GM23338 (cell line): ENCODE data around the gene ZNF22. TPM values are rescaled to one million over a fixed set of nuclear protein-coding genes. Genes with fewer than 3 reads are reported as not detected.
A peak's percentile ranks its signal among the peaks of the same experiment; 100 is the strongest.

Source experiments
- ATAC-seq: fragments of 200-7000 bp; cut with Tn5 transposase; 3 replicates; pipeline ENCODE4 v1.9.1; 2020
- DNase-seq: peaks from one replicate; pipeline ENCODE4 v3.0.0-alpha.2; 2015; ENCODE audit warnings: low spot score
- H2AFZ ChIP-seq: fragments of 200-600 bp; sonication (generic); 2 replicates; pipeline ENCODE4 v1.8.0; 2016; ENCODE audit warnings: antibody characterized with exemption, mild to moderate bottlenecking, moderate library complexity
- H3F3A ChIP-seq: fragments of 200-600 bp; sonication (generic); replicated peaks from 2 replicates; pipeline ENCODE4 v1.8.0; 2017; ENCODE audit warnings: antibody characterized with exemption, mixed run types, low read depth
- H3K27ac ChIP-seq: fragments of 200-600 bp; sonication (generic); 2 replicates; pipeline ENCODE4 v1.6.1; 2016; ENCODE audit warnings: low read depth
- H3K27me3 ChIP-seq: fragments of 200-600 bp; sonication (generic); 2 replicates; pipeline ENCODE4 v1.8.0; 2016; ENCODE audit warnings: mild to moderate bottlenecking, mixed run types, moderate library complexity; ENCODE audit not compliant: insufficient read depth
- H3K36me3 ChIP-seq: fragments of 200-600 bp; sonication (generic); 2 replicates; pipeline ENCODE4 v1.8.0; 2016; ENCODE audit warnings: mild to moderate bottlenecking; ENCODE audit not compliant: insufficient read depth
- H3K4me1 ChIP-seq: fragments of 200-600 bp; sonication (generic); 2 replicates; pipeline ENCODE4 v1.8.0; 2016; ENCODE audit warnings: mild to moderate bottlenecking, moderate library complexity; ENCODE audit not compliant: insufficient read depth
- H3K4me2 ChIP-seq: fragments of 200-600 bp; sonication (generic); 2 replicates; pipeline ENCODE4 v1.7.1; 2017; ENCODE audit warnings: mixed run types
- H3K4me3 ChIP-seq: fragments of 200-600 bp; sonication (generic); 2 replicates; pipeline ENCODE4 v1.6.1; 2016; ENCODE audit warnings: mixed run types
- H3K79me2 ChIP-seq: fragments of 200-600 bp; sonication (generic); replicated peaks from 2 replicates; pipeline ENCODE4 v1.8.0; 2017; ENCODE audit warnings: mild to moderate bottlenecking; ENCODE audit not compliant: insufficient read depth
- H3K9me2 ChIP-seq: fragments of 200-600 bp; sonication (generic); 2 replicates; pipeline ENCODE4 v1.8.0; 2017; ENCODE audit not compliant: insufficient read depth
- H4K20me1 ChIP-seq: fragments of 200-600 bp; sonication (generic); replicated peaks from 2 replicates; pipeline ENCODE4 v1.8.0; 2017; ENCODE audit warnings: mild to moderate bottlenecking; ENCODE audit not compliant: insufficient read depth
- H3K27ac Mint-ChIP-seq: 2 replicates; pipeline ENCODE4 v1.8.0; 2020; ENCODE audit warnings: inconsistent platforms, mild to moderate bottlenecking, moderate library complexity, mixed read lengths
- H3K27me3 Mint-ChIP-seq: 3 replicates; pipeline ENCODE4 v1.8.0; 2022; ENCODE audit warnings: low read depth, mild to moderate bottlenecking, moderate library complexity, mixed read lengths, inconsistent platforms; ENCODE audit not compliant: insufficient read depth, poor library complexity
- H3K36me3 Mint-ChIP-seq: 3 replicates; pipeline ENCODE4 v1.8.0; 2021; ENCODE audit warnings: low read depth, mild to moderate bottlenecking, inconsistent platforms, moderate library complexity, mixed read lengths
- H3K4me1 Mint-ChIP-seq: 3 replicates; pipeline ENCODE4 v1.8.0; 2020; ENCODE audit warnings: mild to moderate bottlenecking, inconsistent platforms, mixed read lengths
- H3K4me3 Mint-ChIP-seq: 3 replicates; pipeline ENCODE4 v1.8.0; 2021; ENCODE audit warnings: moderate library complexity, mild to moderate bottlenecking, inconsistent platforms, mixed read lengths
- H3K9me3 Mint-ChIP-seq: 3 replicates; pipeline ENCODE4 v1.8.0; 2020; ENCODE audit warnings: moderate library complexity, mild to moderate bottlenecking, inconsistent platforms, mixed read lengths
- EZH2 ChIP-seq: fragments of 200-600 bp; sonication (generic); IDR thresholded peaks from one replicate; pipeline ENCODE4 v1.8.0; 2017; ENCODE audit warnings: antibody characterized with exemption, mild to moderate bottlenecking, low read depth; ENCODE audit not compliant: unreplicated experiment
- EZH2phosphoT487 ChIP-seq: fragments of 200-600 bp; sonication (generic); IDR thresholded peaks from one replicate; pipeline ENCODE4 v1.8.1; 2018; ENCODE audit warnings: antibody characterized with exemption; ENCODE audit not compliant: unreplicated experiment
- JUNB ChIP-seq: IDR thresholded peaks from one replicate; pipeline ENCODE4 v1.6.1; 2016; ENCODE audit warnings: antibody characterized with exemption; ENCODE audit not compliant: unreplicated experiment
- NANOG ChIP-seq: IDR thresholded peaks from 2 replicates; pipeline ENCODE4 v1.6.1; 2016; ENCODE audit warnings: antibody characterized with exemption, borderline replicate concordance
- POLR2AphosphoS5 ChIP-seq: IDR thresholded peaks from 2 replicates; pipeline ENCODE4 v1.6.1; 2016; ENCODE audit warnings: antibody characterized with exemption, low read depth
- ZNF114 ChIP-seq: fragments of 250-450 bp; sonication (Bioruptor Pico); IDR thresholded peaks from 2 replicates; pipeline ENCODE4 v1.5.0; 2020; ENCODE audit warnings: mild to moderate bottlenecking, moderate library complexity
- ZNF331 ChIP-seq: fragments of 250-450 bp; sonication (Bioruptor Pico); IDR thresholded peaks from 2 replicates; pipeline ENCODE4 v1.5.0; 2020; ENCODE audit warnings: low read depth, mild to moderate bottlenecking, moderate library complexity
- polyA plus RNA-seq: library from polyadenylated mRNA; unstranded; fragments of >200 nt; fragmentation: Nextera tagmentation; extraction: Ambion mirVana; gene quantifications from 2 replicates; pipeline ENCODE4 v1.2.1, GENCODE V29; 2016
- total RNA-seq: library from RNA; depleted of rRNA; stranded (reverse); fragments of >200 nt; shearing (Covaris generic); gene quantifications from 2 replicates; pipeline ENCODE4 v1.2.3, GENCODE V29; 2014
- TF ChIP-seq, protein P1 (sequence below): IDR thresholded peaks from 2 replicates; pipeline ENCODE4 v1.6.1; 2016; ENCODE audit warnings: antibody characterized with exemption
- TF ChIP-seq, protein P2 (sequence below): IDR thresholded peaks from one replicate; pipeline ENCODE4 v1.6.1; 2018; ENCODE audit warnings: antibody characterized with exemption; ENCODE audit not compliant: unreplicated experiment
- TF ChIP-seq, protein P3 (sequence below): fragments of 250-450 bp; sonication (Bioruptor Pico); IDR thresholded peaks from 2 replicates; pipeline ENCODE4 v1.5.0; 2020; ENCODE audit warnings: mild to moderate bottlenecking, moderate library complexity
- TF ChIP-seq, protein P4 (sequence below), 2 experiments: fragments of 200-600 bp in 1 of 2; sonication (generic) in 1 of 2; conservative IDR thresholded peaks; 2 replicates each; pipeline versions ENCODE4 v1.5.1 to v1.6.1; 2016 to 2017; ENCODE audit warnings: antibody characterized with exemption in 2 of 2, low read depth in 2 of 2, mild to moderate bottlenecking in 2 of 2, moderate library complexity in 1 of 2

Gene ZNF22
- total and polyA plus RNA-seq, 2 experiments from 2014 or later: 40.5 to 81.8 TPM

DNA sequence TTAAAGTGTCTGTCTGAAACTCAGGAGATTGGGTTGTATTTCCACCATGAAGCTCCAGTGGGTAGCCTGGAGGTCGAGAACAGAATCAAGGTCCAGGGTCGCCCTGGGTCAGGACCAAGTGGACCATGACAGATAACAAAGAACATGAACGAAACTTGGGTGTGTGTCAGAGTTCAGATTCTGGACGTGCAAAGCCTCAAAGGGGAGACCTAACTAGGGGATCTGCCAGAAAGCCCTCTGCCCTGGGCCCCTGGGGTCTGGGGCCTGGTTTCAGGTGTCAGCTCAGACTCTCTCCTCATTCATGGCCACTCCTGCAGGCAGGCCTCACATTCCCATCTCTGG, 39.5 kb upstream of the ZNF22 start:
- Histone ChIP-seq H3K27me3 (peaks cover 9% of the 10 kb centered on the region), H4K20me1 (no peaks in the 10 kb centered on the region), H3K4me1 (peaks cover 66% of the 10 kb centered on the region), H3K36me3 (no peaks in the 10 kb centered on the region), H3K9me2 (peaks cover 6% of the 10 kb centered on the region; the same call in 1 of the 2 replicates), H3K4me2 (peak overlapping the region; percentile 93), H3K27ac (no peak overlapping the region), H3K79me2 (no peaks in the 10 kb centered on the region), H2AFZ (no peak overlapping the region), H3K4me3 (peak overlapping the region; percentile 76; the same call in 1 of the 2 replicates), H3F3A (peaks cover 6% of the 10 kb centered on the region; the same call in 1 of the 2 replicates)
- ATAC-seq (no peak), DNase-seq (no peak)
- Mint-ChIP-seq H3K27me3 (peaks cover 27% of the 10 kb centered on the region), H3K4me3 (peak overlapping the region; percentile 14; the same call in 1 of the 3 replicates), H3K9me3 (no peaks in the 10 kb centered on the region; the same call in 1 of the 3 replicates), H3K4me1 (peaks cover 74% of the 10 kb centered on the region), H3K27ac (no peak overlapping the region), H3K36me3 (peaks cover 9% of the 10 kb centered on the region; the same call in 2 of the 3 replicates)
- TF ChIP-seq ZNF114 (CRISPR knock-in tag) (no peak), NANOG (no peak), JUNB (no peak), ZNF331 (no peak), EZH2 (no peak), EZH2phosphoT487 (no peak), POLR2AphosphoS5 (no peak)
- TF ChIP-seq, protein P1, sequence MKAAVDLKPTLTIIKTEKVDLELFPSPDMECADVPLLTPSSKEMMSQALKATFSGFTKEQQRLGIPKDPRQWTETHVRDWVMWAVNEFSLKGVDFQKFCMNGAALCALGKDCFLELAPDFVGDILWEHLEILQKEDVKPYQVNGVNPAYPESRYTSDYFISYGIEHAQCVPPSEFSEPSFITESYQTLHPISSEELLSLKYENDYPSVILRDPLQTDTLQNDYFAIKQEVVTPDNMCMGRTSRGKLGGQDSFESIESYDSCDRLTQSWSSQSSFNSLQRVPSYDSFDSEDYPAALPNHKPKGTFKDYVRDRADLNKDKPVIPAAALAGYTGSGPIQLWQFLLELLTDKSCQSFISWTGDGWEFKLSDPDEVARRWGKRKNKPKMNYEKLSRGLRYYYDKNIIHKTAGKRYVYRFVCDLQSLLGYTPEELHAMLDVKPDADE: no peak
- TF ChIP-seq, protein P2, sequence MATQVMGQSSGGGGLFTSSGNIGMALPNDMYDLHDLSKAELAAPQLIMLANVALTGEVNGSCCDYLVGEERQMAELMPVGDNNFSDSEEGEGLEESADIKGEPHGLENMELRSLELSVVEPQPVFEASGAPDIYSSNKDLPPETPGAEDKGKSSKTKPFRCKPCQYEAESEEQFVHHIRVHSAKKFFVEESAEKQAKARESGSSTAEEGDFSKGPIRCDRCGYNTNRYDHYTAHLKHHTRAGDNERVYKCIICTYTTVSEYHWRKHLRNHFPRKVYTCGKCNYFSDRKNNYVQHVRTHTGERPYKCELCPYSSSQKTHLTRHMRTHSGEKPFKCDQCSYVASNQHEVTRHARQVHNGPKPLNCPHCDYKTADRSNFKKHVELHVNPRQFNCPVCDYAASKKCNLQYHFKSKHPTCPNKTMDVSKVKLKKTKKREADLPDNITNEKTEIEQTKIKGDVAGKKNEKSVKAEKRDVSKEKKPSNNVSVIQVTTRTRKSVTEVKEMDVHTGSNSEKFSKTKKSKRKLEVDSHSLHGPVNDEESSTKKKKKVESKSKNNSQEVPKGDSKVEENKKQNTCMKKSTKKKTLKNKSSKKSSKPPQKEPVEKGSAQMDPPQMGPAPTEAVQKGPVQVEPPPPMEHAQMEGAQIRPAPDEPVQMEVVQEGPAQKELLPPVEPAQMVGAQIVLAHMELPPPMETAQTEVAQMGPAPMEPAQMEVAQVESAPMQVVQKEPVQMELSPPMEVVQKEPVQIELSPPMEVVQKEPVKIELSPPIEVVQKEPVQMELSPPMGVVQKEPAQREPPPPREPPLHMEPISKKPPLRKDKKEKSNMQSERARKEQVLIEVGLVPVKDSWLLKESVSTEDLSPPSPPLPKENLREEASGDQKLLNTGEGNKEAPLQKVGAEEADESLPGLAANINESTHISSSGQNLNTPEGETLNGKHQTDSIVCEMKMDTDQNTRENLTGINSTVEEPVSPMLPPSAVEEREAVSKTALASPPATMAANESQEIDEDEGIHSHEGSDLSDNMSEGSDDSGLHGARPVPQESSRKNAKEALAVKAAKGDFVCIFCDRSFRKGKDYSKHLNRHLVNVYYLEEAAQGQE: no peak
- TF ChIP-seq, protein P3, sequence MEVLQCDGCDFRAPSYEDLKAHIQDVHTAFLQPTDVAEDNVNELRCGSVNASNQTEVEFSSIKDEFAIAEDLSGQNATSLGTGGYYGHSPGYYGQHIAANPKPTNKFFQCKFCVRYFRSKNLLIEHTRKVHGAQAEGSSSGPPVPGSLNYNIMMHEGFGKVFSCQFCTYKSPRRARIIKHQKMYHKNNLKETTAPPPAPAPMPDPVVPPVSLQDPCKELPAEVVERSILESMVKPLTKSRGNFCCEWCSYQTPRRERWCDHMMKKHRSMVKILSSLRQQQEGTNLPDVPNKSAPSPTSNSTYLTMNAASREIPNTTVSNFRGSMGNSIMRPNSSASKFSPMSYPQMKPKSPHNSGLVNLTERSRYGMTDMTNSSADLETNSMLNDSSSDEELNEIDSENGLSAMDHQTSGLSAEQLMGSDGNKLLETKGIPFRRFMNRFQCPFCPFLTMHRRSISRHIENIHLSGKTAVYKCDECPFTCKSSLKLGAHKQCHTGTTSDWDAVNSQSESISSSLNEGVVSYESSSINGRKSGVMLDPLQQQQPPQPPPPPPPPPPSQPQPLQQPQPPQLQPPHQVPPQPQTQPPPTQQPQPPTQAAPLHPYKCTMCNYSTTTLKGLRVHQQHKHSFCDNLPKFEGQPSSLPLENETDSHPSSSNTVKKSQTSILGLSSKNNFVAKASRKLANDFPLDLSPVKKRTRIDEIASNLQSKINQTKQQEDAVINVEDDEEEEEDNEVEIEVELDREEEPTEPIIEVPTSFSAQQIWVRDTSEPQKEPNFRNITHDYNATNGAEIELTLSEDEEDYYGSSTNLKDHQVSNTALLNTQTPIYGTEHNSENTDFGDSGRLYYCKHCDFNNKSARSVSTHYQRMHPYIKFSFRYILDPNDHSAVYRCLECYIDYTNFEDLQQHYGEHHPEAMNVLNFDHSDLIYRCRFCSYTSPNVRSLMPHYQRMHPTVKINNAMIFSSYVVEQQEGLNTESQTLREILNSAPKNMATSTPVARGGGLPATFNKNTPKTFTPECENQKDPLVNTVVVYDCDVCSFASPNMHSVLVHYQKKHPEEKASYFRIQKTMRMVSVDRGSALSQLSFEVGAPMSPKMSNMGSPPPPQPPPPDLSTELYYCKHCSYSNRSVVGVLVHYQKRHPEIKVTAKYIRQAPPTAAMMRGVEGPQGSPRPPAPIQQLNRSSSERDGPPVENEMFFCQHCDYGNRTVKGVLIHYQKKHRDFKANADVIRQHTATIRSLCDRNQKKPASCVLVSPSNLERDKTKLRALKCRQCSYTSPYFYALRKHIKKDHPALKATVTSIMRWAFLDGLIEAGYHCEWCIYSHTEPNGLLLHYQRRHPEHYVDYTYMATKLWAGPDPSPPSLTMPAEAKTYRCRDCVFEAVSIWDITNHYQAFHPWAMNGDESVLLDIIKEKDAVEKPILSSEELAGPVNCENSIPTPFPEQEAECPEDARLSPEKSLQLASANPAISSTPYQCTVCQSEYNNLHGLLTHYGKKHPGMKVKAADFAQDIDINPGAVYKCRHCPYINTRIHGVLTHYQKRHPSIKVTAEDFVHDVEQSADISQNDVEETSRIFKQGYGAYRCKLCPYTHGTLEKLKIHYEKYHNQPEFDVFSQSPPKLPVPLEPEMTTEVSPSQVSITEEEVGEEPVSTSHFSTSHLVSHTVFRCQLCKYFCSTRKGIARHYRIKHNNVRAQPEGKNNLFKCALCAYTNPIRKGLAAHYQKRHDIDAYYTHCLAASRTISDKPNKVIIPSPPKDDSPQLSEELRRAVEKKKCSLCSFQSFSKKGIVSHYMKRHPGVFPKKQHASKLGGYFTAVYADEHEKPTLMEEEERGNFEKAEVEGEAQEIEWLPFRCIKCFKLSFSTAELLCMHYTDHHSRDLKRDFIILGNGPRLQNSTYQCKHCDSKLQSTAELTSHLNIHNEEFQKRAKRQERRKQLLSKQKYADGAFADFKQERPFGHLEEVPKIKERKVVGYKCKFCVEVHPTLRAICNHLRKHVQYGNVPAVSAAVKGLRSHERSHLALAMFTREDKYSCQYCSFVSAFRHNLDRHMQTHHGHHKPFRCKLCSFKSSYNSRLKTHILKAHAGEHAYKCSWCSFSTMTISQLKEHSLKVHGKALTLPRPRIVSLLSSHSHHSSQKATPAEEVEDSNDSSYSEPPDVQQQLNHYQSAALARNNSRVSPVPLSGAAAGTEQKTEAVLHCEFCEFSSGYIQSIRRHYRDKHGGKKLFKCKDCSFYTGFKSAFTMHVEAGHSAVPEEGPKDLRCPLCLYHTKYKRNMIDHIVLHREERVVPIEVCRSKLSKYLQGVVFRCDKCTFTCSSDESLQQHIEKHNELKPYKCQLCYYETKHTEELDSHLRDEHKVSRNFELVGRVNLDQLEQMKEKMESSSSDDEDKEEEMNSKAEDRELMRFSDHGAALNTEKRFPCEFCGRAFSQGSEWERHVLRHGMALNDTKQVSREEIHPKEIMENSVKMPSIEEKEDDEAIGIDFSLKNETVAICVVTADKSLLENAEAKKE (CRISPR knock-in tag): no peak
- TF ChIP-seq, protein P4, sequence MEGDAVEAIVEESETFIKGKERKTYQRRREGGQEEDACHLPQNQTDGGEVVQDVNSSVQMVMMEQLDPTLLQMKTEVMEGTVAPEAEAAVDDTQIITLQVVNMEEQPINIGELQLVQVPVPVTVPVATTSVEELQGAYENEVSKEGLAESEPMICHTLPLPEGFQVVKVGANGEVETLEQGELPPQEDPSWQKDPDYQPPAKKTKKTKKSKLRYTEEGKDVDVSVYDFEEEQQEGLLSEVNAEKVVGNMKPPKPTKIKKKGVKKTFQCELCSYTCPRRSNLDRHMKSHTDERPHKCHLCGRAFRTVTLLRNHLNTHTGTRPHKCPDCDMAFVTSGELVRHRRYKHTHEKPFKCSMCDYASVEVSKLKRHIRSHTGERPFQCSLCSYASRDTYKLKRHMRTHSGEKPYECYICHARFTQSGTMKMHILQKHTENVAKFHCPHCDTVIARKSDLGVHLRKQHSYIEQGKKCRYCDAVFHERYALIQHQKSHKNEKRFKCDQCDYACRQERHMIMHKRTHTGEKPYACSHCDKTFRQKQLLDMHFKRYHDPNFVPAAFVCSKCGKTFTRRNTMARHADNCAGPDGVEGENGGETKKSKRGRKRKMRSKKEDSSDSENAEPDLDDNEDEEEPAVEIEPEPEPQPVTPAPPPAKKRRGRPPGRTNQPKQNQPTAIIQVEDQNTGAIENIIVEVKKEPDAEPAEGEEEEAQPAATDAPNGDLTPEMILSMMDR (conservative IDR thresholded peaks at IDR 0.05; ENCODE audit: low read depth in 2 of 2): no peak
